ENCODE measurements around the gene DENND2C.
A peak's percentile ranks its signal among the peaks of the same experiment; 100 is the strongest.

The DENND2C gene, protein sequence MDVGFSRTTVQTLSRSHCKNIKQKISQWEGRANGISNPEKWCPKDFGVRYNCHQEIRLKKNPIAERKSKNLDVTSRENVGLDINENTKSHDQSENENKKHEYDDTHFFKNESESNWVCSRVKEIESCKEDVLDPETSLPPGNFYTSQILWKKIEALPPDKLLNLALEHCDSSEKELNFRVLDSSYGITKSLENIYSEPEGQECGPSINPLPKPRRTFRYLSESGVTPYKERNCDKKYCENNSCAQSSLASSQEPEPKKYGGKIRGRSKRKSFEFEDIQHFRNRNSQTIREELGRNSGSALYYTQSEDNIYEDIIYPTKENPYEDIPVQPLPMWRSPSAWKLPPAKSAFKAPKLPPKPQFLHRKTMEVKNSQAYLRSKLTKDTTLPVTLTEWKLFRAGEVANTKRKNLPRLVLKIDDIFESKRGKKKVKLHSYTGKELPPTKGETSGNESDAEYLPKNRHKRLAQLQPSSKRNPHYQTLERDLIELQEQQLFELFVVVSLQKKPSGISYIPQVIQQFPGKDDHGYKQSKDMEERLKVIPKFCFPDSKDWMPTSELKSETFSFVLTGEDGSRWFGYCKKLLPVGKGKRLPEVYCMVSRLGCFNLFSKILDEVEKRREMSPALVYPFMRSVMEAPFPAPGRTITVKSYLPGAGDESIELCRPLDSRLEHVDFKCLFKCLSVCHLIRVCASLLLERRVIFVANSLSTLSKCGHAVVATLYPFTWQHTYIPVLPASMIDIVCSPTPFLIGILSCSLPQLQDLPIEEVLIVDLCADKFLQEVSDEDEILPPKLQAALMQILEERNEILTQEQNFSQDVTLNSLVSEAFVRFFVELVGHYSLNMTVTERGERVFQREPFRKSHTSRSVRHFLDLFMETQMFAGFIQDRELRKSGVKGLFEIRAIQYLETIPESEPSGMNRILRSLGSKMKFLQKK

GRCh38 chr1:114669562-114670082 lies at the start of gene DENND2C:
TSS of gene DENND2C (minus strand) at chr1:114670049. CDS start at chr1:114625984, 44,065 bp downstream.
- no peak for DNase-seq

DNA sequence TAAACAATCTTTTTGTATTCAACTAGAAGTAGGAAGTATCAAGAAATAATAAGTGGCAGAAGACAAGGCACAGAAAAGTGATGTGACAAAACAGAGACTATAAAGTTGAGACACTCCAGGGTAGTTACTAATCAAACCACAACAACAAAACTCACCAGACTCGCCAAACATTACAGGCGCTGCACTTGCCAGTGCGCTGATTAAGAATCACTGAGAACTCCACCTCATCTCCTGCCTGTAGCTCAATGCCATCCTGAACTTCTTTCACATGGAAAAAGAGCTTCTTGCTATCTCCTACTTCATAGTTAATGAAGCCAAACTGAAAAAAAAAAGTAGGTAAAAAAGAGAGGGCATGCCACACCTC lies 49.6 kb upstream of the DENND2C start:
- DNase-seq: no peak

GRCh38 chr1:114718661-114719423 lies 49.0 kb upstream of the DENND2C start:
- DNase-seq: no peak

DNA sequence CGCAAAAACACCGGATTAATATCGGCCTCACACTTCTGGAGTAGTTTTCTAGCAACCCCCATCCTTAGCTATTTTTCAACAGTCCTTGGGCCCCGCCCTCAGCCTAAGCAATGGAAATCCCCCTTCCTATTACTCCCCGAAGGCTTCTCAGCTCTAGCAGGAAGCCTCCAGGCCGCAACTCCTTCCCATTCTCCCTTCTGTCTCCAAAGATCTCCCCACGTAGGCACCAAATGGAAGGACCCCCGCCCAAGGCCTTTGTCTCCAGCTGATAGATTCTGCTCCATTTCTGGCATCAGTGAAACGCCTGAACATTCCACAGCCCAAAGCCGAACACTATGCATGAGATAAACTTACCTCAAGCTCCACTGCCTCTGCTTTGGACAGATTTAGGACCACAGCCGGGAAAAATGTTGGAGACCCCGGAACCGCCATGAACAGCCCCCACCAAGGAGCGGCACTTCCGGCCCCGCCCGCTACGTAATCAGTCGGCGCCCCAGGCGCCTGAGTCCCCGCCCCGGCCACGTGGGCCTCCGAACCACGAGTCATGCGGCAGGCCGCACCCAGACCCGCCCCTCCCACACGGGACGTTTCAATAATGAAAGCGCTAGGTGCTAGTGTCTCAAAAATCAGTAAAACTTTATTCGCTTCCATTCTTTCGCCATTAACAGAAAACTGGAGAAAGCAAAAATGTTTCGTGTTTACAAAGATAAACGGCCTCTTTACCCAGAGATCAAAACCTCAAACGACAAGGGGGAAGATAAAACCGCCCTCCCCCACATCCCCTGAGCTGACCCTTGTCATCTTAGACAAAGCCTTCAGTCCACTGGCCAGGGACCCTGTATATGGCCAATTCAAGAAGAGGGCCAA lies 46.7 kb upstream of the DENND2C start, which contains the start of gene NRAS:
NRAS (minus strand) TSS at position 468 of the 867 bp plus-strand sequence. CDS start 611 bp downstream, outside the sequence.
- peak; percentile 76 for DNase-seq

- DNase-seq: no peak
Measured at GRCh38 chr1:114715952-114716303, 46.1 kb upstream of the DENND2C start.

DNA sequence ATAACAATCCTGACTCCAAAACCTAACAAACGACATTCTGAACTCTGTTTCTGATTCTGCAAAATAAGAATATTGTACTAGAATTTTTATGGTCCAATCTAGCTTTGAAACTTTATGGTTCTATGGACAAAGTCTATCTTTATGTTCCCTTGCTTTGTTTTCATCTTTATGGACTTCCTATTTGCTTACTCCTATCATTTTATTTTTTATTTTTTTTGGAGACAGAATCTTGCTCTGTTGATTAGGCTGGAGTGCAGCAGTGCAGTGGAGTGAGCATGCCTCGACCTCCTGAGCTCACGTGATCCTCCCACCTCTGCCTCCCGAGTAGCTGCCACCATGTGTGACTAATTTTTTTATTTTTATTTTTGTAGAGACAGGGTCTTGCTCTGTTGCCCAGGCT lies 43.1 kb upstream of the DENND2C start:
- no peak for DNase-seq

DNA sequence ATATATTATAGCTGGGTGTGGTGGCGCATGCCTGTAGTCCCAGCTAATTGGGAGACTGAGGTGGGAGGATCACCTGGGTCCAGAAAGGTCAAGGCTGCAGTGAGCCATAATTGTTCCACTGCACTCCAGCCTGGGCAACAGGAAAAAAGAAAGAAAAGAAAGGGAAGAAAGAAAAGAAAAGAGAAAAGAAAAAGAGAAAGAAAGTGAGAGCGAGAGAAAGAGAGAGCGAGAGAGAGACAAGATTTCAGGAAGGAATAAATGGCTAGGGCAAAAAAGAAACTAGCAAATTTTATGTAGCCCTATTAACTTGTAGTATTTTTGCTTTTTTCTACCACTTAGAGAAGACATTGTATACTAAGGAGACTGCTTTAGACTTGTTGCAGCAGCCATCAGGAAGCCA lies 40.5 kb upstream of the DENND2C start:
- no peak for DNase-seq

- DNase-seq: no peak
Measured at GRCh38 chr1:114707604-114708003, 37.8 kb upstream of the DENND2C start.

DNA sequence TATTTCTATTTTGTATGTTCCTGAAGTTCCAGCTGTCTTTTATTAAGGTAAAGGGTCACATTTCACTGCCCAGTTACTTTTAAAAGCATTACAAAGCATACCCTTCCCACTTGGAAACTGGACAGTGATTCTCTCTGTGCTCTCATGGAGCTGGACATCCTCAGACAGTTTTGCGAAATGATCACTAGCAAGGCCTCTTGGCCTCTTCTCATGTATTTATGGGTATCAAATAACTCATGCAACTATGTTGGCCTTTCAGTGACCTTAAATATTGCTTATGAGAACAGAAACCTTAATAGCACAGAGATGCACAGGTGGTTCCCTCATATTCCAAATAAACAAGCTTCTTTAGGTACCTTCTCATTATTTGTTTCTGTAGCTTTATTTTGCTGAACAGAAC lies 33.4 kb upstream of the DENND2C start:
- no peak for DNase-seq

DNA sequence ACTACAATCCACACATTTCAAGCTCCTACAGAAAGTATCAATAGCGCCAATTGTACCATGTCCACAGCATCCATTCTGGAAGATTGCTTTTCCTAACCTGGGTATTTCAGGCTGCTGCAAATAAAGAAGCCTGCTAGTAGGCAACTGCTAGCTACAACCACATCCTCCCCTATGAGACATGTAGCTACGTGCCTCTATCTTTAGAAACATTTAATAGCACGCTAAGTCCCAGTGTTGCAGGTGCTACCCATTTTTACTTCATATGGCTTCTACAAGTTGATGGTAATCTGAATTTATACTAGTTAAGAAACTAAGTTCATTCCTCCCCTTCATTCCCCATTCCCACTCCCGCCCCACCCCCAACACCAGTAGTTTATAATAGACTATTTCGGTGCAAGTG lies 32.9 kb upstream of the DENND2C start:
- DNase-seq: no peak

GRCh38 chr1:114701931-114702330 lies 32.1 kb upstream of the DENND2C start:
- no peak for DNase-seq

DNA sequence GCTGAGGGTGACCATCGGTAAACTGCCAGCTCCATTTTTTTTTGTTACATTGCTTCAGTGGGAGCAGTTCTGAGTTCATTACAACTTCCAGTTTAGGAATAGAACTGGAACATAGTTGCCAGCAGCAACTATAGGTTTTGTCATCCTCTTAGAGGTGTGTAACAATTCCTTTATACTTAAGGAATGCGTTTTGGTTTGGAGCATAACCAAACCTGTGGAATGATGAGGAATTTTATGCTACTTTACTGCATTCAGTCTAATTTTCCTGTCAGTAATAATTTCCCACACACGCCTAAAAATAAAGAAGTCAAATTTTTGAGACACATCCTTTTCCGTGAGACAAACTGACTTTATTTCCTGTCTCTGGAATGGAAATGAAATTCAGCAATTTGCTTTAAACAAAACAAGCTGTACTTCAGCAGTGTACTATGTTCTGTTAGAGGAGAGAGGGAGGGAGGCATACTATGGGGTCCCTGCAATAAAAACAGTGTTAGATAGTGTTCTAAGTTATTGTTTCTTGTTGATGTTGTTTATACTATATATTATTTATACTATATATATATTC lies 30.3 kb upstream of the DENND2C start:
- no peak for DNase-seq

- DNase-seq: no peak
Measured at GRCh38 chr1:114696810-114697209, 27.0 kb upstream of the DENND2C start.

DNA sequence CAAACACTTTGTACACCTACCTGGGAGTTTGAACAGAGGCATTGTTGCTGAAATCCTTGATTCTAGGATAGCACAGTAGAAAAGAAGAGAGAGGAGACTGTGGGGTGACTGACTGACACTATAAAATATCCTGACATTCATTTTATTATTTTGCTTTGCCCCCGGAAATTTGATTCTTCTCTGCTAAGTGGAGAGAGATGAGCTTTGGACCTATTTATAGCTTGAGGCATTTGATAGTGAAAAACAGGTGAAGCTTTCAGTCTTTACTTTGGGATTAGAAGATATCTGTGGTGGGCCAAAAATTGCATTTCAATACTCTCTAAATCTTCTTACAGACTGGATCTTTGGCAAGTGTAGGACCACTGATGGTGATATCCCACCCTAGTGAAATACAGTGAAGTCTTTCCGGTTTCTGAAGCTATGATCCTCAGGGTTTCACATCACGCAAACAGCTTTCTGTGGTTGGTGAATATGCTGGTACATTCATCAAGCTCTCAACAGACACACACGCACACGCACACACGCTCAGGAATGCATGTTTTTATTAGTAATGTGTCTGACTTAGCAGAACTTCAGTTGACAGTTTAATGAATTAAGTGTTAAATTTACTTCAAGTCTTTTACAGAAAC lies 25.7 kb upstream of the DENND2C start, which contains the start of gene AMPD1:
AMPD1 (minus strand) TSS at position 117 of the 629 bp plus-strand sequence; CDS start at position 42, 75 bp downstream.
- DNase-seq: no peak

GRCh38 chr1:114694540-114695310 lies 24.9 kb upstream of the DENND2C start:
- DNase-seq: no peak

GRCh38 chr1:114692947-114693346 lies 23.1 kb upstream of the DENND2C start:
- DNase-seq: no peak

- no peak for DNase-seq
Measured at GRCh38 chr1:114691061-114691460, 21.2 kb upstream of the DENND2C start.

DNA sequence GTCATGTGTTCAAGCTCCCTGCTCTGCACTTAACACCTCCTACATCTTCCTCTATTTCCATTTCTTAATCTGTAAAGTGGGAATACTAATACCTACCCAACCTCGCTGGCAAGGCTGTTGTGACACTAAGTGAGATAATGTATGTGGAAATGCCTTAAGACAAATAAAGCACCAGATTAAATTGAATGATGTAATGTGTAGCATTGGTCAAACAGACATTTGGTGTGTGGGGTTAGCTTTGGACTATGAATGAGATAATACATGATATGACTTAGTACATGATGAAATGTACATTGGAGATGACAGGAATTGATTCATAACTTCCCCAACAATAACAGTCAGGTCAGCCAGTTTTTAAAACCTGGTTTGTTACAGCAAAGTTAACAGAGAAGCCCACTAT lies 20.3 kb upstream of the DENND2C start:
- DNase-seq: no peak

- no peak for DNase-seq
Measured at GRCh38 chr1:114688526-114688925, 18.7 kb upstream of the DENND2C start.

- no peak for DNase-seq
Measured at GRCh38 chr1:114685851-114686250, 16.0 kb upstream of the DENND2C start.
